ENCODE measurements around the gene SLC35B4. TPM values are rescaled to one million over a fixed set of nuclear protein-coding genes. Genes with fewer than 3 reads are reported as not detected.
A peak's percentile ranks its signal among the peaks of the same experiment; 100 is the strongest.

Gene SLC35B4
- total RNA-seq, 1 experiment from 2014 or later = 21.6 TPM

DNA sequence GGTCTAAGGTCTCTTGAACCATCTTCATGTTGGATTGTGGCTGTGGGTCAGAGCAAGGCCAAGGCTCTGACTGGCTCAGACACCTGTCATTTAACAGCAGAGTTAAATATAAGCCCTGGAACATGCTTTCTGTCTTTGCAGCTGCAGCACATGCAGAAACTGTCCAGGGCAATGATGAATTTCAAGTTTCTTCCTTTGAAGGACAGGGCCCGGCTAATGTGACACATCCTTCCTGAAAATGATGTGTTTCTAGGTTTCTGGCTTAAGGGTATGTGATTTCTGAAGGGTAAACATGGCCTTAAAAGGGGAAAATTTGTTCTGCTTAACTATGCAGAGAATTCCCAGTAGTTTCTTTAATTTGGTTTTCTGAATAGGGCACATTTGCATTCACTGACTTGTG, 34.0 kb upstream of the SLC35B4 start:
- DNase-seq (ENCODE audit: low read depth, low spot score) = no peak
- POLR2A ChIA-PET = no interaction called here
- intact Hi-C loops (cut with micrococcal nuclease; ENCODE audit: unreplicated experiment) = loop anchor here (10.0 kb wide), 1 partner anchor 206 kb away; no protein-coding TSS in a partner anchor

DNA sequence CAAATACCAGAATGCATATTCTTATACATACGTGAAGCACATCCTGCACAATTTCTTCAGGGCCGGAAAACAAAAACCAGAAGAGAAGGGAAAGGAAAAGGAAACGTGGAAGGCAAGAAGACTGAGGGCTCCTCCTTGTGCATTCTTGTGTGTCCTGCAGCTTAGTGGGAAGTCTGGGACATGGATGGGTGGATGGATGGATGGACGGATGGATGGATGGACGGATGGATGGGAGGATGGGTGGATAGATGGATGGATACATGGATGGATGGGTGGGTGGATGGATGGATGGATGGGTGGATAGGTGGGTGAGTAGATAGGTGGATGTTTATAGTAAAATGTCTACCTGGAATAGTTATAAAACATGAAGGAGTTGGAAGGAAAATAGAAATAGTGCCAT, 30.8 kb upstream of the SLC35B4 start:
- ChIA-PET CTCF (interaction anchor here (0.6 kb wide), 1 partner anchor 11 kb away, joined by 3 read pairs; no protein-coding TSS in a partner anchor), POLR2A (no interaction called here)
- Histone ChIP-seq H3K27ac (ENCODE audit: low read length) (no peak overlapping the region), H3K27me3 (ENCODE audit: control insufficient read depth, insufficient read depth, low read length) (peaks cover 21% of the 10 kb centered on the region), H3K9me3 (ENCODE audit: control insufficient read depth, insufficient read depth, low read depth, low read length) (no peaks in the 10 kb centered on the region), H3K4me3 (ENCODE audit: low read depth in 2 of 2, low read length in 2 of 2) (no peak overlapping the region), H3K4me1 (ENCODE audit: control insufficient read depth, insufficient read depth, low read length) (no peaks in the 10 kb centered on the region), H3K36me3 (ENCODE audit: control insufficient read depth, insufficient read depth, low read length) (no peaks in the 10 kb centered on the region)
- no peak for ATAC-seq
- TF ChIP-seq, protein P1, sequence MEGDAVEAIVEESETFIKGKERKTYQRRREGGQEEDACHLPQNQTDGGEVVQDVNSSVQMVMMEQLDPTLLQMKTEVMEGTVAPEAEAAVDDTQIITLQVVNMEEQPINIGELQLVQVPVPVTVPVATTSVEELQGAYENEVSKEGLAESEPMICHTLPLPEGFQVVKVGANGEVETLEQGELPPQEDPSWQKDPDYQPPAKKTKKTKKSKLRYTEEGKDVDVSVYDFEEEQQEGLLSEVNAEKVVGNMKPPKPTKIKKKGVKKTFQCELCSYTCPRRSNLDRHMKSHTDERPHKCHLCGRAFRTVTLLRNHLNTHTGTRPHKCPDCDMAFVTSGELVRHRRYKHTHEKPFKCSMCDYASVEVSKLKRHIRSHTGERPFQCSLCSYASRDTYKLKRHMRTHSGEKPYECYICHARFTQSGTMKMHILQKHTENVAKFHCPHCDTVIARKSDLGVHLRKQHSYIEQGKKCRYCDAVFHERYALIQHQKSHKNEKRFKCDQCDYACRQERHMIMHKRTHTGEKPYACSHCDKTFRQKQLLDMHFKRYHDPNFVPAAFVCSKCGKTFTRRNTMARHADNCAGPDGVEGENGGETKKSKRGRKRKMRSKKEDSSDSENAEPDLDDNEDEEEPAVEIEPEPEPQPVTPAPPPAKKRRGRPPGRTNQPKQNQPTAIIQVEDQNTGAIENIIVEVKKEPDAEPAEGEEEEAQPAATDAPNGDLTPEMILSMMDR (IDR thresholded peaks at IDR 0.05) = peak; percentile 28
- TF ChIP-seq, protein P2, sequence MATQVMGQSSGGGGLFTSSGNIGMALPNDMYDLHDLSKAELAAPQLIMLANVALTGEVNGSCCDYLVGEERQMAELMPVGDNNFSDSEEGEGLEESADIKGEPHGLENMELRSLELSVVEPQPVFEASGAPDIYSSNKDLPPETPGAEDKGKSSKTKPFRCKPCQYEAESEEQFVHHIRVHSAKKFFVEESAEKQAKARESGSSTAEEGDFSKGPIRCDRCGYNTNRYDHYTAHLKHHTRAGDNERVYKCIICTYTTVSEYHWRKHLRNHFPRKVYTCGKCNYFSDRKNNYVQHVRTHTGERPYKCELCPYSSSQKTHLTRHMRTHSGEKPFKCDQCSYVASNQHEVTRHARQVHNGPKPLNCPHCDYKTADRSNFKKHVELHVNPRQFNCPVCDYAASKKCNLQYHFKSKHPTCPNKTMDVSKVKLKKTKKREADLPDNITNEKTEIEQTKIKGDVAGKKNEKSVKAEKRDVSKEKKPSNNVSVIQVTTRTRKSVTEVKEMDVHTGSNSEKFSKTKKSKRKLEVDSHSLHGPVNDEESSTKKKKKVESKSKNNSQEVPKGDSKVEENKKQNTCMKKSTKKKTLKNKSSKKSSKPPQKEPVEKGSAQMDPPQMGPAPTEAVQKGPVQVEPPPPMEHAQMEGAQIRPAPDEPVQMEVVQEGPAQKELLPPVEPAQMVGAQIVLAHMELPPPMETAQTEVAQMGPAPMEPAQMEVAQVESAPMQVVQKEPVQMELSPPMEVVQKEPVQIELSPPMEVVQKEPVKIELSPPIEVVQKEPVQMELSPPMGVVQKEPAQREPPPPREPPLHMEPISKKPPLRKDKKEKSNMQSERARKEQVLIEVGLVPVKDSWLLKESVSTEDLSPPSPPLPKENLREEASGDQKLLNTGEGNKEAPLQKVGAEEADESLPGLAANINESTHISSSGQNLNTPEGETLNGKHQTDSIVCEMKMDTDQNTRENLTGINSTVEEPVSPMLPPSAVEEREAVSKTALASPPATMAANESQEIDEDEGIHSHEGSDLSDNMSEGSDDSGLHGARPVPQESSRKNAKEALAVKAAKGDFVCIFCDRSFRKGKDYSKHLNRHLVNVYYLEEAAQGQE (IDR thresholded peaks at IDR 0.05; ENCODE audit: insufficient read depth in 1 of 2, low read depth in 2 of 2, low read length in 1 of 2) = no peak
- BruUV-seq (replicated peaks) = no TSS peak
- intact Hi-C loops (cut with micrococcal nuclease; ENCODE audit: unreplicated experiment) = loop anchor here (5.0 kb wide), 1 partner anchor 1465 kb away; no protein-coding TSS in a partner anchor
- DNase-seq (ENCODE audit: low read depth, low spot score) = no peak
- in situ Hi-C loops (cut with HindIII; ENCODE audit: low pct_unique_long_range_greater_than_20kb, low sequenced_read_pairs) = no loop called here

More for the DNA sequence above, 34.0 kb upstream of the SLC35B4 start:
- no peak for ATAC-seq
- no peaks in the 10 kb centered on the region for H3K9me3 ChIP-seq (ENCODE audit: control insufficient read depth, insufficient read depth, low read depth, low read length)
- in situ Hi-C loops (cut with HindIII; ENCODE audit: low pct_unique_long_range_greater_than_20kb, low sequenced_read_pairs) = no loop called here
- TF ChIP-seq SIN3A (IDR thresholded peaks at IDR 0.05; ENCODE audit: borderline replicate concordance, insufficient read depth, low read depth, low read length) (no peak), POLR2AphosphoS5 (IDR thresholded peaks at IDR 0.05; ENCODE audit: low read depth, low read length) (no peak), TCF7L2 (IDR thresholded peaks at IDR 0.05; ENCODE audit: low read depth, low read length) (no peak)
- TF ChIP-seq, protein P2 (IDR thresholded peaks at IDR 0.05; ENCODE audit: insufficient read depth in 1 of 2, low read depth in 2 of 2, low read length in 1 of 2) = no peak
- TF ChIP-seq, protein P1 (IDR thresholded peaks at IDR 0.05) = no peak
- no peaks in the 10 kb centered on the region for H3K4me1 ChIP-seq (ENCODE audit: control insufficient read depth, insufficient read depth, low read length)
- BruUV-seq (replicated peaks) = no TSS peak
- CTCF ChIA-PET = no interaction called here
- peaks cover 20% of the 10 kb centered on the region for H3K27me3 ChIP-seq (ENCODE audit: control insufficient read depth, insufficient read depth, low read length)
- no peak overlapping the region for H3K4me3 ChIP-seq (ENCODE audit: low read depth in 2 of 2, low read length in 2 of 2)
- no peaks in the 10 kb centered on the region for H3K36me3 ChIP-seq (ENCODE audit: control insufficient read depth, insufficient read depth, low read length)
- no peak overlapping the region for H3K27ac ChIP-seq (ENCODE audit: low read length)
